Measurements from ENCODE around the gene DIDO1.

DNA sequence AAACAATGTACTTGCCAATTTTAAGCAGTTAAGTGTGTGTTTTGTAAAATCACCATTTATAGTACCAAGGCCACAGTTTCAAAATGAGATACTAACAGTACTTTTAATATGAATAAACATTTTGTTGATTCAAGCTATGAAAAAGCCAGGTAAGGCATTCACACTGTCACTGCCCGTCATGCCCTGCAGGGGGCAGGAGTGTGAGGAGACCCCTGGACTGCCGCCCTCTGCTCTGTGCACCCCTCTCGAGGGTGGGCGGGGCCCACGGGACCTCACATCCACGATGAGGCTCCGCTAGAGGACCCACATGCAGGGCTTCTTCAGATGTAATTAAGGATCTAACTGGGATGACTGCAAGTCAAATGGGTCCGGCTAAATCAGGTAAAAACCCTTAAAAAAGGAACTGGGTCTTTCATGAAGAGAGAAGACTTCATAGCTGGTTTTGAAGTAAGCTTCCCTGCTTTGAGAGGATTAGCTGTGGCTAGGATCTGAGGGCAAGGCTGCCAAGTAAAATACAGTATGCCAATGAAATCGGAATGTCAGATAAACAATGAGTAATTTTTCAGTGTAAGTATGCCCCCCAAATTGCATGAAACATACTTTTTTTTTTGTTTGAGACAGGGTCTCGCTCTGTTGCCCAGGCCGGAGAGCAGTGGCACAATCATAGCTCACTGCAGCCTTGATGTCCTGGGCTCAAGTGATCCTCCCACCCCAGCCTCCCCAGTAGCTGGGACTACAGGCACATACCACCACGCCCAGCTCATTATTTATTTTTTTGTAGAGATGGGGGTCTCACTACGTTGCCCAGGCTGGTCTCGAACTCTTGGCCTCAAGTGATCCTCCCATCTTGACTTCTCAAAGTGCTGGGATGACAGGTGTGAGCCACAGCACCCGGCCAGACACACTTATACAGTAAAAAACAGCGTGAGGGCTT lies 18.7 kb downstream of the DIDO1 start:
- TF ChIP-seq, protein P1, sequence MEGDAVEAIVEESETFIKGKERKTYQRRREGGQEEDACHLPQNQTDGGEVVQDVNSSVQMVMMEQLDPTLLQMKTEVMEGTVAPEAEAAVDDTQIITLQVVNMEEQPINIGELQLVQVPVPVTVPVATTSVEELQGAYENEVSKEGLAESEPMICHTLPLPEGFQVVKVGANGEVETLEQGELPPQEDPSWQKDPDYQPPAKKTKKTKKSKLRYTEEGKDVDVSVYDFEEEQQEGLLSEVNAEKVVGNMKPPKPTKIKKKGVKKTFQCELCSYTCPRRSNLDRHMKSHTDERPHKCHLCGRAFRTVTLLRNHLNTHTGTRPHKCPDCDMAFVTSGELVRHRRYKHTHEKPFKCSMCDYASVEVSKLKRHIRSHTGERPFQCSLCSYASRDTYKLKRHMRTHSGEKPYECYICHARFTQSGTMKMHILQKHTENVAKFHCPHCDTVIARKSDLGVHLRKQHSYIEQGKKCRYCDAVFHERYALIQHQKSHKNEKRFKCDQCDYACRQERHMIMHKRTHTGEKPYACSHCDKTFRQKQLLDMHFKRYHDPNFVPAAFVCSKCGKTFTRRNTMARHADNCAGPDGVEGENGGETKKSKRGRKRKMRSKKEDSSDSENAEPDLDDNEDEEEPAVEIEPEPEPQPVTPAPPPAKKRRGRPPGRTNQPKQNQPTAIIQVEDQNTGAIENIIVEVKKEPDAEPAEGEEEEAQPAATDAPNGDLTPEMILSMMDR (IDR thresholded peaks at IDR 0.05) = no peak
- TF ChIP-seq POLR2AphosphoS5 (IDR thresholded peaks at IDR 0.05; ENCODE audit: insufficient read depth in 1 of 2, low read depth in 1 of 2) = no peak
- TF ChIP-seq POLR2A (IDR thresholded peaks at IDR 0.05) = no peak

All from vagina (tissue), 2 donors.